IPS DF 6.9 (cell line): ENCODE results near the gene ZNF609.

ENCODE experiments used
- DNase-seq: peaks from one replicate; pipeline ENCODE4 v3.0.0-alpha.2; 2013; ENCODE audit warnings: low read depth, low spot score
- H3K27ac ChIP-seq: one replicate; pipeline ENCODE4 v1.5.1; 2013; ENCODE audit warnings: low read length, control low read depth
- H3K27me3 ChIP-seq: 2 replicates; pipeline ENCODE4 v1.6.1; 2013; ENCODE audit warnings: mild to moderate bottlenecking, low read length; ENCODE audit not compliant: control insufficient read depth, insufficient read depth
- H3K36me3 ChIP-seq: 2 replicates; pipeline ENCODE4 v1.6.1; 2013; ENCODE audit warnings: low read length; ENCODE audit not compliant: control insufficient read depth, insufficient read depth
- H3K4me1 ChIP-seq: 2 replicates; pipeline ENCODE4 v1.6.1; 2013; ENCODE audit warnings: low read length; ENCODE audit not compliant: control insufficient read depth, insufficient read depth
- H3K4me3 ChIP-seq: 2 replicates; pipeline ENCODE4 v1.5.1; 2013; ENCODE audit warnings: mild to moderate bottlenecking, low read length
- H3K9me3 ChIP-seq: 2 replicates; pipeline ENCODE4 v1.6.1; 2013; ENCODE audit warnings: low read length, inconsistent platforms; ENCODE audit not compliant: control insufficient read depth, insufficient read depth
- WGBS: extraction: QIAGEN DNeasy Blood & Tissue Kit; methylation state at CpG from one replicate; pipeline ENCODE4 v1.1.7; 2013; ENCODE audit warnings: mixed read lengths, missing lambda C conversion rate; ENCODE audit not compliant: insufficient read length, insufficient coverage; 5-methylcytosine and 5-hydroxymethylcytosine counted together

Gene ZNF609

GRCh38 chr15:64562003-64562640 is 101.7 kb downstream of the ZNF609 start:
- Histone ChIP-seq H3K27ac (no peak overlapping the region), H3K4me1 (no peaks in the 10 kb centered on the region; the same call in 1 of the 2 replicates), H3K27me3 (no peaks in the 10 kb centered on the region), H3K9me3 (no peaks in the 10 kb centered on the region), H3K4me3 (no peak overlapping the region), H3K36me3 (no peaks in the 10 kb centered on the region)
- no peak for DNase-seq
- WGBS = no CpG with 5 or more reads among the region's 1 CpG

GRCh38 chr15:64566102-64566501 is 105.7 kb downstream of the ZNF609 start:
- no peak for DNase-seq
- Histone ChIP-seq H3K27ac (no peak overlapping the region), H3K9me3 (no peaks in the 10 kb centered on the region), H3K4me3 (no peak overlapping the region), H3K36me3 (no peaks in the 10 kb centered on the region), H3K27me3 (no peaks in the 10 kb centered on the region), H3K4me1 (no peaks in the 10 kb centered on the region; the same call in 1 of the 2 replicates)
- no CpG with 5 or more reads among the region's 2 CpGs for WGBS

DNA sequence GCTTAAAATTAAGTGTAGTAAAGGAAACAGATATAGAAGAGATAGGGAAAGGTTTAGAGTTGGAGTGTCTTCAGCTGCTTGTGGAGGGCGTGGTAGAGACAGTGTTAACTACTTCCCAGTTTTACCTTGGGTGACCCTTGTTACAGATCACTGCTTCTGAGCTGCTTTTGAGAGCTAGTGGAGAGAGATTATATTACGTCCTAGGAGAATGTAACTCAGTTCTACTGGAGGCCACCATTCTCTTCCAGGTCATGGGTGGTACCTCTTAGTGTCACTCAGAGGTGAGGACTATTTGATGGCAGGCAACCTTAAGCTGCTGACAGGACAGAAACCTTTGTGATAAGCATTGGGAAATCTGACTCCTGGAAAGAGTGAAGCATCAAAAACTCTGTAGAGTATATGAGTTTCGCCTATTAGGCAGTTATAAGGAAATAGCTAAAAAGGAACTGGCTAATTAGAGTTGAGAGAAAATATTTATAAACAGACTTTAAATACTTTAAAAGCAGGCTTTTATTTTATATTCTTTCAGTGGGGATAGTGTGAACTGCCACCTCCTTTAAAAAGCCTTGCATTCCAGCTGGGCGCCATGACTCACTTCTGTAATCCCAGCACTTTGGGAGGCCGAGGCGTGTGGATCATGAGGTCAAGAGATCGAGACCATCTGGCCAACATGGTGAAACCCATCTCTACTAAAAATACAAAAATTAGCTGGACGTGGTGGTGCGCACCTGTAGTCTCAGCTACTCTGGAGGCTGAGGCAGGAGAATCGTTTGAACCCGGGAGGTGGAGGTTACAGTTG is 106.5 kb downstream of the ZNF609 start:
- Histone ChIP-seq H3K36me3 (no peaks in the 10 kb centered on the region), H3K27ac (no peak overlapping the region), H3K4me3 (no peak overlapping the region), H3K9me3 (no peaks in the 10 kb centered on the region), H3K4me1 (no peaks in the 10 kb centered on the region; the same call in 1 of the 2 replicates), H3K27me3 (no peaks in the 10 kb centered on the region)
- no CpG with 5 or more reads among the region's 11 CpGs for WGBS
- DNase-seq = no peak

GRCh38 chr15:64568765-64569164 is 108.4 kb downstream of the ZNF609 start:
- Histone ChIP-seq H3K27me3 (no peaks in the 10 kb centered on the region), H3K4me3 (no peak overlapping the region), H3K4me1 (no peaks in the 10 kb centered on the region; the same call in 1 of the 2 replicates), H3K9me3 (no peaks in the 10 kb centered on the region), H3K36me3 (no peaks in the 10 kb centered on the region), H3K27ac (no peak overlapping the region)
- DNase-seq = no peak

DNA sequence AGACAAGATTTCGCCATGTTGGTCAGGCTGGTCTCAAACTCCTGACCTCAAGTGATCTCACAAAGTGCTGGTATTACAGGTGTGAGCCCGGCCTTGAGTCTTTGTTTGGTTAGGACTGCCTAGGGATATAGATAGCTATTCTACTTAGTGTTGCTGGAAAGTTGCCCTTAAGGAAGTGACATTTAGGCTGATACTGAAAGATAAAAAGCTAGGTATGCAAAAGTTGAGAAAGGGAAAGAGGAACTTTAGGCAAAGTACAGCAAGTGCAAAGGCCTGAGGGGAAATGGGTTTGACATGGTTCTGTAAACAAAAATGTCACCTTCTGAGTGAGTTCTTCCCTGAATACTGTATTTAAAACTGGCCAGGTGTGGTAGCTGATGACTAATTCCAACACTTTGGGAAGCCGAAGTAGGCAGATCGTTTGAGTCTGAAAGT is 111.5 kb downstream of the ZNF609 start:
- no peak overlapping the region for H3K4me3 ChIP-seq
- H3K9me3 ChIP-seq = no peaks in the 10 kb centered on the region
- no CpG with 5 or more reads among the region's 4 CpGs for WGBS
- DNase-seq = no peak
- no peaks in the 10 kb centered on the region for H3K36me3 ChIP-seq
- H3K27me3 ChIP-seq = no peaks in the 10 kb centered on the region
- H3K4me1 ChIP-seq = no peaks in the 10 kb centered on the region
- no peak overlapping the region for H3K27ac ChIP-seq

GRCh38 chr15:64572856-64573255 is 112.5 kb downstream of the ZNF609 start:
- Histone ChIP-seq H3K36me3 (no peaks in the 10 kb centered on the region), H3K9me3 (no peaks in the 10 kb centered on the region), H3K27me3 (no peaks in the 10 kb centered on the region), H3K27ac (no peak overlapping the region), H3K4me3 (no peak overlapping the region), H3K4me1 (no peaks in the 10 kb centered on the region)
- DNase-seq = no peak
- WGBS = 100% methylated on average over 1 of the region's 6 CpGs

DNA sequence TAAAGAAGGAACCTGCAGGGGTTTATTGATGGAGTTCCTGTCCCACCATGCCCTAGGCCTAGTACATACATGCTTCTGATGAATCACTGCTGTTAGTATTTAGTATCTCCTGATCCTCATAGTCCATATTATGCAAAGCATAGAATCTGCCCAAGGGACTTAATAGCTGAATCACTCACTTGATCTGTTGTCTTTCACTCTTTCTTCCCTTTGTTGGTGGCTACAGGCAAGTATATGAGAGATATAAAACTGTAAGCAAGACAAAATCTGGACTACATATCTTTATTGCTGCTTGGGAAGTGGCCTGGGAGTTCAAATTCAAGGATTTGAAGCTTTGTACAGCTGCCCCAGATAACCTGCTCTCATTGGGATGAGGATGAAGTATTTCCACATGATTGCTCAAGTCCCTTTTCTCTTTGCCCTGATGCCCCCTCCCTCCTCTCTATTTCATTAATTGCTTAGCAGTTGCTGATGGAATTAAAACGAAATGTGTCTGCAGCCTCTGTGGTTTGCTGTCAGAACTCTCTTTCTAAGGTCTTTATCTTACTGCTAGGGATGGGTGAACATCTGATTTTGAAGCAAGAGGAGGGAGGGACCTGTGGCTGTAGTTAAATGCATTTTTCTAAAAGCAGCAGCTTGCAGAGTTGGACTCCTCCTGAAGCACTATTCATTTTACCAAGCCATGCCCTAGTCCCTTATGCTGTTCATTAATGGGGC is 114.1 kb downstream of the ZNF609 start:
- Histone ChIP-seq H3K9me3 (no peaks in the 10 kb centered on the region), H3K27me3 (no peaks in the 10 kb centered on the region), H3K27ac (no peak overlapping the region), H3K4me3 (no peak overlapping the region), H3K4me1 (no peaks in the 10 kb centered on the region), H3K36me3 (no peaks in the 10 kb centered on the region)
- WGBS = no CpG with 5 or more reads among the region's 1 CpG
- no peak for DNase-seq

- Histone ChIP-seq H3K4me3 (no peak overlapping the region), H3K36me3 (no peaks in the 10 kb centered on the region), H3K4me1 (no peaks in the 10 kb centered on the region), H3K9me3 (no peaks in the 10 kb centered on the region), H3K27me3 (no peaks in the 10 kb centered on the region), H3K27ac (no peak overlapping the region)
- WGBS = no CpG with 5 or more reads among the region's 9 CpGs
- no peak for DNase-seq
Observed at GRCh38 chr15:64580696-64581407, 120.5 kb downstream of the ZNF609 start.

GRCh38 chr15:64581408-64581761 is 121.0 kb downstream of the ZNF609 start:
- Histone ChIP-seq H3K9me3 (no peaks in the 10 kb centered on the region), H3K4me3 (no peak overlapping the region), H3K27me3 (no peaks in the 10 kb centered on the region), H3K27ac (no peak overlapping the region), H3K4me1 (no peaks in the 10 kb centered on the region), H3K36me3 (no peaks in the 10 kb centered on the region)
- WGBS = no CpG with 5 or more reads among the region's 2 CpGs
- DNase-seq = no peak

- H3K9me3 ChIP-seq = no peaks in the 10 kb centered on the region
- WGBS = 100% methylated on average over 2 of the region's 3 CpGs
Observed at GRCh38 chr15:64582202-64582601, 121.8 kb downstream of the ZNF609 start.

More at GRCh38 chr15:64582202-64582601, 121.8 kb downstream of the ZNF609 start:
- Histone ChIP-seq H3K27me3 (no peaks in the 10 kb centered on the region), H3K27ac (no peak overlapping the region), H3K4me1 (no peaks in the 10 kb centered on the region), H3K36me3 (no peaks in the 10 kb centered on the region), H3K4me3 (no peak overlapping the region)
- DNase-seq = no peak
